WTC11 (cell line): ENCODE results near the gene GPC6. TPM values are rescaled to one million over a fixed set of nuclear protein-coding genes. Genes with fewer than 3 reads are reported as not detected.

Source experiments
- ATAC-seq: fragments of 200-7000 bp; cut with Tn5 transposase; 2 replicates; pipeline ENCODE4 v1.10.0; 2021; ENCODE audit warnings: mild to moderate bottlenecking, moderate library complexity
- CTCF ChIA-PET: fragments of 300-600 bp; sonication (Branson Sonifier 250); formaldehyde crosslinking; loops from one replicate; lab custom pipeline; 2021; ENCODE audit warnings: antibody characterized with exemption; lab: Charles Lee
- POLR2A ChIA-PET: fragments of 350-600 bp; sonication (Branson Sonifier 250); formaldehyde crosslinking; loops from one replicate; lab custom pipeline; 2021; ENCODE audit warnings: antibody characterized with exemption; lab: Charles Lee
- DNase-seq: peaks from one replicate; pipeline ENCODE4 v3.0.0; 2021; ENCODE audit warnings: low spot score
- H3K27ac Mint-ChIP-seq: 2 replicates; pipeline ENCODE4 v1.8.0; 2021; ENCODE audit warnings: mixed read lengths
- H3K27me3 Mint-ChIP-seq: 2 replicates; pipeline ENCODE4 v1.8.0; 2021; ENCODE audit warnings: low read depth, mild to moderate bottlenecking, moderate library complexity, mixed read lengths
- H3K36me3 Mint-ChIP-seq: 2 replicates; pipeline ENCODE4 v1.8.0; 2021; ENCODE audit warnings: mixed read lengths
- H3K4me1 Mint-ChIP-seq: 2 replicates; pipeline ENCODE4 v1.8.0; 2022; ENCODE audit warnings: mixed read lengths
- H3K4me3 Mint-ChIP-seq: 2 replicates; pipeline ENCODE4 v1.8.0; 2021; ENCODE audit warnings: mild to moderate bottlenecking, moderate library complexity, mixed read lengths
- H3K9me3 Mint-ChIP-seq: 2 replicates; pipeline ENCODE4 v1.8.0; 2021; ENCODE audit warnings: mixed read lengths
- CTCF ChIP-seq: fragments of 200-600 bp; IDR thresholded peaks from 2 replicates; pipeline ENCODE4 v1.8.0; 2022; ENCODE audit warnings: antibody characterized with exemption
- E2F1 ChIP-seq: sonication (generic); formaldehyde crosslinking; IDR thresholded peaks from 2 replicates; pipeline ENCODE4 v1.8.0; 2022; ENCODE audit warnings: mild to moderate bottlenecking, missing genetic modification reagents
- ETV6 ChIP-seq: sonication (generic); formaldehyde crosslinking; IDR thresholded peaks from 2 replicates; pipeline ENCODE4 v1.8.1; 2022; ENCODE audit warnings: mild to moderate bottlenecking, missing genetic modification reagents
- GABPB1 ChIP-seq: sonication (generic); formaldehyde crosslinking; IDR thresholded peaks from 2 replicates; pipeline ENCODE4 v1.8.1; 2023; ENCODE audit warnings: mild to moderate bottlenecking, missing genetic modification reagents
- HMGXB4 ChIP-seq: sonication (generic); formaldehyde crosslinking; IDR thresholded peaks from 2 replicates; pipeline ENCODE4 v1.8.1; 2023; ENCODE audit warnings: mild to moderate bottlenecking, moderate library complexity, missing genetic modification reagents
- JAZF1 ChIP-seq: fragments of 250-450 bp; sonication (Bioruptor Pico); IDR thresholded peaks from 2 replicates; pipeline ENCODE4 v1.9.0; 2021; ENCODE audit warnings: moderate library complexity, mild to moderate bottlenecking, inconsistent platforms
- MYBL2 ChIP-seq: sonication (generic); formaldehyde crosslinking; IDR thresholded peaks from 2 replicates; pipeline ENCODE4 v1.8.1; 2023; ENCODE audit warnings: mild to moderate bottlenecking, moderate library complexity, missing genetic modification reagents
- NFATC4 ChIP-seq: fragments of 250-450 bp; sonication (Bioruptor Pico); IDR thresholded peaks from 2 replicates; pipeline ENCODE4 v1.9.0; 2021; ENCODE audit warnings: mild to moderate bottlenecking
- OVOL2 ChIP-seq: fragments of 250-450 bp; sonication (Bioruptor Pico); IDR thresholded peaks from 2 replicates; pipeline ENCODE4 v1.9.0; 2021; ENCODE audit warnings: mild to moderate bottlenecking, borderline replicate concordance
- SMAD4 ChIP-seq: sonication (generic); formaldehyde crosslinking; IDR thresholded peaks from 2 replicates; pipeline ENCODE4 v1.8.0; 2022; ENCODE audit warnings: mild to moderate bottlenecking, missing genetic modification reagents
- SP1 ChIP-seq: sonication (generic); formaldehyde crosslinking; conservative IDR thresholded peaks from 2 replicates; pipeline ENCODE4 v1.8.1; 2022; ENCODE audit warnings: missing genetic modification reagents
- TEAD1 ChIP-seq: sonication (generic); formaldehyde crosslinking; IDR thresholded peaks from 2 replicates; pipeline ENCODE4 v1.8.0; 2022; ENCODE audit warnings: mild to moderate bottlenecking, missing genetic modification reagents
- TEAD4 ChIP-seq: sonication (generic); formaldehyde crosslinking; IDR thresholded peaks from 2 replicates; pipeline ENCODE4 v1.8.0; 2022; ENCODE audit warnings: mild to moderate bottlenecking, missing genetic modification reagents
- TP53 ChIP-seq: sonication (generic); formaldehyde crosslinking; IDR thresholded peaks from 2 replicates; pipeline ENCODE4 v1.8.1; 2023; ENCODE audit warnings: mild to moderate bottlenecking, missing genetic modification reagents
- USF2 ChIP-seq: sonication (generic); formaldehyde crosslinking; IDR thresholded peaks from 2 replicates; pipeline ENCODE4 v1.8.1; 2023; ENCODE audit warnings: mild to moderate bottlenecking, missing genetic modification reagents, moderate library complexity
- ZNF423 ChIP-seq: fragments of 250-450 bp; sonication (Bioruptor Pico); IDR thresholded peaks from 2 replicates; pipeline ENCODE4 v2.1.2; 2022; ENCODE audit warnings: mild to moderate bottlenecking, moderate library complexity
- ZSCAN18 ChIP-seq: fragments of 250-450 bp; sonication (Bioruptor Pico); IDR thresholded peaks from 2 replicates; pipeline ENCODE4 v2.1.2; 2022; ENCODE audit warnings: mild to moderate bottlenecking, moderate library complexity
- total RNA-seq: library from RNA; stranded (reverse); gene quantifications from 3 replicates; pipeline ENCODE4 v1.2.3, GENCODE V29; 2021

The GPC6 gene
- total RNA-seq, 1 experiment from 2014 or later, result 19.5 TPM

- Mint-ChIP-seq H3K4me1 (peaks cover 46% of the 10 kb centered on the region), H3K4me3 (no peak overlapping the region), H3K27ac (no peak overlapping the region), H3K9me3 (no peaks in the 10 kb centered on the region), H3K27me3 (no peaks in the 10 kb centered on the region), H3K36me3 (no peaks in the 10 kb centered on the region)
- ATAC-seq, result no peak
- ChIA-PET CTCF (no interaction called here), POLR2A (no interaction called here)
- no peak for DNase-seq
- no peak for TF ChIP-seq MYBL2 (CRISPR knock-in tag)
- TF ChIP-seq TEAD4 (CRISPR knock-in tag), result no peak
- no peak for TF ChIP-seq E2F1 (CRISPR knock-in tag)
- no peak for TF ChIP-seq ETV6 (CRISPR knock-in tag)
Measured at GRCh38 chr13:94140511-94140910, 913.9 kb downstream of the GPC6 start.

GRCh38 chr13:94143624-94144350, 917.2 kb downstream of the GPC6 start:
- CTCF ChIA-PET, result no interaction called here
- DNase-seq, result no peak
- Mint-ChIP-seq H3K36me3 (no peaks in the 10 kb centered on the region), H3K4me1 (peaks cover 46% of the 10 kb centered on the region), H3K27ac (no peak overlapping the region), H3K9me3 (no peaks in the 10 kb centered on the region), H3K27me3 (no peaks in the 10 kb centered on the region; the same call in 1 of the 2 replicates), H3K4me3 (0 out of 2 replicates have a peak overlapping the region, but pooled peaks have one; percentile 14)
- peak; percentile 92 for ATAC-seq
- no peak for TF ChIP-seq CTCF
- TF ChIP-seq TEAD1 (CRISPR knock-in tag), result peak; percentile 46; the same call in 1 of the 2 replicates
- no peak for TF ChIP-seq JAZF1 (CRISPR knock-in tag)
- 0 out of 2 replicates have a peak, but pooled peaks have one; percentile 38 for TF ChIP-seq SP1 (CRISPR knock-in tag)
- TF ChIP-seq ZNF423, result 0 out of 2 replicates have a peak, but pooled peaks have one; percentile 16
- TF ChIP-seq USF2, result peak; percentile 32; the same call in 1 of the 2 replicates
- POLR2A ChIA-PET, result no interaction called here

GRCh38 chr13:94145966-94146365, 919.4 kb downstream of the GPC6 start:
- ATAC-seq (no peak), DNase-seq (no peak)
- no peak overlapping the region for H3K27ac Mint-ChIP-seq
- peaks cover 28% of the 10 kb centered on the region for H3K4me1 Mint-ChIP-seq
- no peak overlapping the region for H3K4me3 Mint-ChIP-seq
- no peak for TF ChIP-seq SMAD4 (CRISPR knock-in tag)
- TF ChIP-seq ZSCAN18 (CRISPR knock-in tag), result no peak
- no peak for TF ChIP-seq USF2
- no peak for TF ChIP-seq NFATC4 (CRISPR knock-in tag)
- TF ChIP-seq TP53 (CRISPR knock-in tag), result no peak
- no peak for TF ChIP-seq GABPB1 (CRISPR knock-in tag)
- no peak for TF ChIP-seq HMGXB4 (CRISPR knock-in tag)
- no peak for TF ChIP-seq OVOL2 (CRISPR knock-in tag)
- no peaks in the 10 kb centered on the region for H3K36me3 Mint-ChIP-seq
- ChIA-PET POLR2A (no interaction called here), CTCF (no interaction called here)
- no peaks in the 10 kb centered on the region; the same call in 1 of the 2 replicates for H3K27me3 Mint-ChIP-seq
- no peaks in the 10 kb centered on the region for H3K9me3 Mint-ChIP-seq
